ENCODE results near the gene ACTG1.

DNA sequence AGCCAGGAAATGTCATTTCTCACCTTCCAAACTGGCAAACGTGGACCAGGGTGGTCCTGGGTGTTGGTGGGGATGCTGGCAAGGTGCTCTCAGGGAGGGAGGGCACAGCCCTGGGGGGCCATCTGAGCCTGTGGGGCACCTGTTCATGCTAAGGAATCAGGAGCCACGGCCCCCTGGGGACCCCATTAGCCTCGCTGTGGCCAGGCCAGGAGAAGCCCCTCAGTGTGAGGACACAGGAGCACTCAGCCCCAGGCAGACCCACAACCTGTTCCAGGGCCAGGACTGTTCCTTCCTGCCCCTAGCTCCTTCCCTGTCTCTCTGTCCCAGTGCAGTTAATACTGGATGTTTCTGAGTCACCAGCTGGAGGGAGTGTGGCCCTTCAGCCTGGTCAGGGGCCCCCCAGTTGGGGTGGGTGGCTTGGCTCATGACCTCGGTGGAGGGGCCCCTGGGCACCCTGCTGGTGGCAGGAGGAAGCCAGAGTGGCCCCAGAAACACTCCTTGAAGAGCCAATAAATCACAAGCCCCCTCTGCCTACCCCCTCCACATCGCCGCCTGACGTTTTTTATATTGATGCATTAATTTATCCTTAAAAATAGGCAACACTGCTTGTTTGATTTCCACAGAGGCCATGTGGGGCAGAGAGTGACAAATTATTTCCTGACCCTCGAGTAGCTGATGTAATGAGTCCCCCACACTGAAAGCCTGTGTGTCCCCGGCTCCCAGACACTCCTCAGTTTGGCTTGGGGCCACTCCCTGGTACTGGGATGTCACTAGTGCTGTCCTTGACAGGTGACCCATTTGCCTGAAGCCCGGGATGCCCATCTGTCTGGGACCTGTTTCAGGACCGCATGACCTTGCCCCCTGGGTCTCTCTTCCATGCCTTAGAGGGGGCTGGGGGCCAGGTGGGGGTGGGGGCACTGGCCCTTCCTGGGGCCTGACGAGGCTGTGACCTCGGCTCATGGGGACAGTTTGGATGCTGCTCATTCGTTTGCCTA is 22.3 kb downstream of the ACTG1 start:
- TF ChIP-seq, protein P1, sequence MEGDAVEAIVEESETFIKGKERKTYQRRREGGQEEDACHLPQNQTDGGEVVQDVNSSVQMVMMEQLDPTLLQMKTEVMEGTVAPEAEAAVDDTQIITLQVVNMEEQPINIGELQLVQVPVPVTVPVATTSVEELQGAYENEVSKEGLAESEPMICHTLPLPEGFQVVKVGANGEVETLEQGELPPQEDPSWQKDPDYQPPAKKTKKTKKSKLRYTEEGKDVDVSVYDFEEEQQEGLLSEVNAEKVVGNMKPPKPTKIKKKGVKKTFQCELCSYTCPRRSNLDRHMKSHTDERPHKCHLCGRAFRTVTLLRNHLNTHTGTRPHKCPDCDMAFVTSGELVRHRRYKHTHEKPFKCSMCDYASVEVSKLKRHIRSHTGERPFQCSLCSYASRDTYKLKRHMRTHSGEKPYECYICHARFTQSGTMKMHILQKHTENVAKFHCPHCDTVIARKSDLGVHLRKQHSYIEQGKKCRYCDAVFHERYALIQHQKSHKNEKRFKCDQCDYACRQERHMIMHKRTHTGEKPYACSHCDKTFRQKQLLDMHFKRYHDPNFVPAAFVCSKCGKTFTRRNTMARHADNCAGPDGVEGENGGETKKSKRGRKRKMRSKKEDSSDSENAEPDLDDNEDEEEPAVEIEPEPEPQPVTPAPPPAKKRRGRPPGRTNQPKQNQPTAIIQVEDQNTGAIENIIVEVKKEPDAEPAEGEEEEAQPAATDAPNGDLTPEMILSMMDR (IDR thresholded peaks at IDR 0.05): no peak
- no peak for TF ChIP-seq EZH2 (IDR thresholded peaks at IDR 0.05)
- TF ChIP-seq EZH2phosphoT487 (IDR thresholded peaks at IDR 0.05): no peak
